Fibroblast of the conjunctiva (primary cell): Measurements from ENCODE around the gene MAP3K5.
"Not testable (repeated sequence)": the region's sequence is repeated elsewhere in the genome, so short reads cannot be mapped to it uniquely, and the experiment has no call there.

ENCODE experiments used
- DNase-seq: peaks from one replicate; pipeline ENCODE4 v3.0.0-alpha.2; 2010; ENCODE audit warnings: low read depth

The MAP3K5 gene

DNA sequence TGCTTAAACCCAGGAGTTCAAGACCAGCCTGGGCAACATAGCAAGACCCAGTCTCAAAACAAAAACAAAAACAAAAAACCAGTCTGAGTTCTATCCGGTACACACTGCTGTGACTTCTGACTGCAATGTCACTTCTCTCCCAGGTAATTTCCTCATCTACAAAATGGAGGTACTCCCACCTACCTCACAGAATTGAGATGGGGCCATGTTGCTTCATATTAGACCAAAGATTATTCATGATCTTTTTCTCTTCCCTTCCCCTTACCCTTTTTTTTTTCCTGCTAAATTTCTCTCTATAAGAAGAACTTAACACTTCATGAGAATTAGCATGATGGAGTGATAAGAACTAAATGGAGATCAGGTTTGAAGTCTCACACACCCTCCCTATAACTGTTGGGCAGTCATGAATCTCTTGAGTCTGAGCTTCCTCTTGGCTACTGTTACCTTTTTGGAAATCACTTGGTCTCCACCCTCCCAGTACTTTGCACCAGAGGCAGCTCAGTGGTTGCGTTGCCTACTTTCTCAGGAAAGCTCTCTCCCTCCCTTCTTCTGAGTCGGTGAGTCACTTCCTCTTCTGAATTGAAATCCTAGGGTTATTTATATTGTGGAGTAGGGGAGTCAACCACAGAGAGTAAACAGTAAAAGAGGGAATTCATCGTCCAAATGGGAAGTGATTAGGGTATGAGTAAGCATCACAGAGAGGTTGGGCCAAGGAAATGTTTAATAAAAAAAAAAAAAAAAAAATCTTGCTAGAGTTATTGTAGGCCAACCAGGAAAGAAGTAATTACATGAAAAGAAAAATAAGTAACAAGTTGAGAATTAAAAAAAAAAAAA, 182.2 kb downstream of the MAP3K5 start:
- peak; percentile 94 for DNase-seq

DNA sequence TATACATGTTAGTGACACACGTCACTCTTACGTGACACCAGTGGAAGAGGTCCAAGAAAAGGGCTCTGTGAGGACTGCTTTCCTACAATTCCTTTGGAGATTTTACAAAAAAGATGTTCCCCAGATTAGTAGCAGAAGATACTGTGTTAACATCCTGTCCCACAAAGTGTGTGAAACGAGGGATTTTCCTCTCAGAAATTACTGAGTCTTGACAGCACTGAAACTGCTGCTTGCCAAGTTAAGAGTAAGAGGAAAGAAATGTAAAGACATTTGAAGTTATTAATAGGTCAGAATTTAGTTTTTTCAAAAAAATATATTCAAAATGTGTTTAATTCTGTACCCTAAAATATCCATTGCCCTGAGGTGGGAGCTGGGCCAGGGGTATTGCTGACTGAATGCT, 183.3 kb downstream of the MAP3K5 start:
- DNase-seq, result no peak

DNA sequence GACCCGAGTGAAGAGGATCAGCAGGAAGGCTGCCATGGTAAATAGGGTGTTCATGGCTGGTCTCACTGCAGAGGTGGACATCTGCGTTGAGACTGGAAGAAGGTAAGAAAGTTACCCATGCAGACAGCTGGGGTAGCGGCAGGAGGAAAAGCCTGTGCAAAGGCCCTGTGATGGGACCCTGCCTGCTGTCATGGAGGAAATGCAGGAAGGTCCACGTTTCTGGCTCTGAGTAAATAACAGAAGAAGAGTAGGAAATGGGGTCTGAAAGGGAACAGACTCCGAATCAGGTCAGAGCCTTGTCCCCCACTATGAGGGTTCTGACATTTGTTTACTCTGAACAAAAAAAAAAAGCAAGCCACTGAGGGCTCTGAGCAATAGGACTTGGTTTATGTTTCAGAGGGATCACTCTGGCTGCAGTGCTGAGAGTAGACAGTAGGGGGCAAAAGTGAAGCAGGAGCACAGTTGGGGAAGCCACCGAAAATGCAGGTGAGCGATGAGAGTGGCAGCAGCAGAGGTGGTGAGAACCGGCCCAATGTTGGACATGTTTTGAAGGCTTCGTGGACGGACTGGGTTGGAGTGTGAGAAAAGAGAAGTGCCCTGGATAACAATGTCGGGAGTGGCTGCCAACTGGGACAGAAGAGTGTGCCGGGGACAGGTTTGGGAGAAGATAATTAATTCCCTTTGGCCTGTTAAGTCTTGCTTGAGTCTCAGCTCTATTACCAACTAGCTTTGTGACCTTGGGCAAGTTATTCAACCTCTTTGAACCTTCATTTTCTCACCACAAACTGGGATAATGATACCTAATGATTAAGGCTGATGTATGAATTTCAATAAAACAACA, 184.1 kb downstream of the MAP3K5 start:
- DNase-seq, result no peak

DNA sequence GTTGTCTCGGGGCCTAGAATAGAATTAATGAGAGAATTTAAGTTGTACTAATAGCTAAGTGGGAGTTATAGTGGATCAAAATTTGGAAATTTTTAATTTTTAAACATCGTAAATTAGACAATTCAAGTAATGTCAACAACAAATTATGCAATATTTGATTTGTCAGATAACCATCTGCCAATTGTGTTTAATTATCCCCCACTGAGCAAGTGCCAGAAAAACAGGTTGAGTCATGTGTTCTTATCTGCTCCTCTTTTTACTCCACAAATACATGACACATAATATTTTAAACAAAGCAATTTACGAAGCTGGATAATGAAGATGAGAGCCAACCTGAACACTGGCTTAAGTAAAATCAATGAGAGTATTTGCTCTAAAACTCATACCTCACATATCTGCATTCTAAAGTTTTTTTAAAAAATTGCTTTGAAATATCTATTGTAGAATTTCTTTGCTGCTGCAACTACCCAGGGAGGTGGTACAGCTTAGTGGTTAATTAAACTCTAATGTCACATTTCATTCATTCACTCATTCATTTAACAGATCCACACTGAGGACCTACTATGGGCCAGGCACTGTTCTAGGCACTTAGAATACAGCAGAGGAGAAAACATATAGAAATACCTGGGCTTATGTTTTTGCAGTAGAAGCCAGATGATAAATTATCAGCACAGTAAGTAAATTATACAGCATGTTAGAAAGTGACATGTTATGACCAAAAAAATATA, 184.9 kb downstream of the MAP3K5 start:
- DNase-seq, result no peak

DNA sequence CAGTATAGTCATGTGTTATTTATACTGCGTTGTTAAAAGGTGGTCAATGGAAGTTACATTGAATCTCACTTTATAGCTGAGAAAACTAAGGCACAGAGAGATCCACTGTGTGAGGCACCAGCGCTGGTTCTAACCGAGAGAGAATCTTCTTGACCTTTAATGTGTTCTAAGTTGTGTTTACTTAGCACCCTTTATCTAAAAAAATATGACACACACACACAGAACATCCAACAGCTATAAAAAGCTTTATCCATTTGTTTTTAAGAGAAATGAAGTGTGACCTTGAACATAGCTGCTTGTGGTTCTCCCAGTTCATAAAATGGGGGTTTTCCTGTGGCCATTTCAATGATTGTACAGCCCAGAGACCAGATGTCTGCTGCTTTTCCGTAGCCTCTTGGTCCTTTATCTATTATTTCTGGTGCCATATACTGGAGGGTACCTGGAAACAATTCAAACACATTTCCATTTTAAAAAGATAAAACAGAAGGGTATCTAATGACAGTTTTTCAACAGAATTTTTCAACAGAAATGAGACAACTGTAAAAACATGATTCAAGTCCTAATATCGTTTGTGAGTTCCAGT, 187.3 kb downstream of the MAP3K5 start:
- no peak for DNase-seq

DNA sequence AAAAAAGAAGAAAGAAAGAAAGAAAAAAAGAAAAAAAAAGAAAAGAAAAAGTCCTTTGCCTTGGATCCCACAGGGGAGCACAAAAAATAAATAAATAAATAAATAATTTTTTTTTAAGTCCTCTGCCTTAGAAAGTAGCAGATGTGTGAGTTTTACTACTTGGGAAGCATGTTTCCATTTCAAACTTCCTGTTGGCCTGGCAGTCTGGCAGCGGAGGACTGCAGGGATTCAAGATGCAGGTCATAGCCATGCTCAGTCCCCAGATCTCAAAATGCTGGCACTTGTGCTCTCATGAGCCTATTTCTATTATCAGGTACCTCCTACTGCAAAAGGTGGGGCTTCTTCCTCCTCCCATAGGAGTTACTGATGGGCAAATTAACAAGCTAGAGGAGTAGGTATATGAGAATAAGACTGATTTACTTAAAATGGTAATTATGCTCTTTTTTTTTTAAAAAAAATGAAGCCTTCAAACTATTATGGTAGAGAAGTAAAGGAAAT, 187.9 kb downstream of the MAP3K5 start:
- no peak for DNase-seq

DNA sequence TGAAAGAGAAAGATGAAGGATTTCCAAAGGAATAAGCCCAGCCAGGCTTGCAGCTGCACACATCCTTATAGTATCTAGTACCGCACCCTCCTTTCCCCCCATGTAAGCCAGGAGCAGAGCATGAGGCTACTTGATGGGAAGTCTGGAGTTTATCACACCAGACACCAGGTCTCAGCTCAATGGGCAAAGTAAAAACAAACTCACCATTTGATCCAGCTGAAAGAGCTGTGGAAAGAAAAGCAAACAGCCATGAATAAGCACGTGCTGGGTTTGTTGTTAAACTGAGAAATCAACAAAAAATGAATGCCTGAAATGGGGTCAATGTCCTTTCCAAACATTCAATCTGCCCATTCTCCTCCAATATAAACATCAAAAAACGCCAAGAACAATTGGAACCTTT, 191.5 kb downstream of the MAP3K5 start:
- DNase-seq, result no peak

DNA sequence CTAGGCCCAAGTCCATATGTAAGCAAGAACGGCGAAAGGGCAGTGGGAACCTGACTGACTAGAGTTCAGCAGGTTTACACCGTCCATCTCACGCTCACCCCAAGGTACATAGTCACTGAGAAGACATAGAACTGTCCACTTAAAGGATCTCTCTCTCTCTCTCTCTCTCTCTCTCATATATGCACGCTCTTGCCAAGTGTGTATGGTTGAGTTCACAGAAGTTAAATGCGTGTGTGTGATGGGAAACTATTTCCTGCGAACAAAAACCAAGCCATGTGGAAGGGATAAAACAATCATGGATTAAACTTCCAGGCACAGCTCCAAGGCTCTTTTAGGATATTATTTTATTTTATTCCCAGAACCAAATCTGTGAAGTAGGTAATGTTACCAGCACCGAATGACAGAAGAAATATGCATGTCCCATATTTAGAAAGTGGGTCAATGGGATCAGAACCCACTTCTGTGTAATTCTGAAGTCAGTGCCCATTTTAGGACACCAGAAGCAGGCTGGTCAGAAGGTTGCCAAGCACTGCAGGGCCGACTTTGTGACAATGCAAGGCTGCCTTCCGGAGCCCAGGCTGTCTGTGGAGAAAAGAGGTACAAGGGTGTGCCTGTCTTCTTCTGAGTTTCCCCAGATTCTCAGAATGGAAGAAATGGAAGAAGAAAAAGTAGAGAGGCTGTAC, 192.8 kb downstream of the MAP3K5 start:
- DNase-seq, result no peak

DNA sequence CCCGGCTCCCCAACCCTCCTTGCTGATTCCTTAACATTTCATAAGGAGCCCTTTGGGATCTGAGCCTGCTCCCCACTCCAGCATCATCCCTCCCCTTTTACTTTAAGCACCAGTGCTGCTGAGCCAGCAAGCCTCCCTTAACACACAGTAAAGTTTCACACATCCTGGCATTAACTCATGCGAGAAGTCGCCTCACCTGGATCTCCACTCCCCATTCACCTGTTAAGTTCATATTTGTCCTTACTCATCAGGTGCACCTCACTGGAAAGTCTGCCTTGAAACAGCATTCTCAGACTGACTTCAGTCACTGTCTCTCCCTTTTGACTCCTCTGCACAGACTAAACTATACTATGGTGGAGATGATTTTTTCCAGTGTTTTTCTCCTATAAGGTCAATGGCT, 194.2 kb downstream of the MAP3K5 start:
- no peak for DNase-seq

DNA sequence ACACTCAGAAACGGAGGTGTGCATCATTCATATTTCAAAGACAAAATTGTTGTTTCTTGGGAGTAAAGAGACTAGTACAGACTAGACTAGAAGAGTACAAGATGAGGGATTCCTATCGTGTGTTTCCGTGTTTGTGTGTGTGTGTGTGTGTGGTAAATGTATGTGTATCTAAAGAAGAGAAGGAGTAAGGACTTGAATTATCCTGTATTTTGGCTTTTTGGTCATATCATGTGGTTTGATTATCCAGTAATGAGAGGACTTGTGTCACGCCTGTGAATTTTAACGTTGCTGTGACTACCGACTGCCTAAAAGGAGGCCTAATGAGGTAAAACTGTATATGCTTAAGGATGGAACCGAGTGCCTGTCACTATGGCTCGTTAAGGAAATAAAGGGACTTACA, 197.6 kb downstream of the MAP3K5 start:
- no peak for DNase-seq

DNA sequence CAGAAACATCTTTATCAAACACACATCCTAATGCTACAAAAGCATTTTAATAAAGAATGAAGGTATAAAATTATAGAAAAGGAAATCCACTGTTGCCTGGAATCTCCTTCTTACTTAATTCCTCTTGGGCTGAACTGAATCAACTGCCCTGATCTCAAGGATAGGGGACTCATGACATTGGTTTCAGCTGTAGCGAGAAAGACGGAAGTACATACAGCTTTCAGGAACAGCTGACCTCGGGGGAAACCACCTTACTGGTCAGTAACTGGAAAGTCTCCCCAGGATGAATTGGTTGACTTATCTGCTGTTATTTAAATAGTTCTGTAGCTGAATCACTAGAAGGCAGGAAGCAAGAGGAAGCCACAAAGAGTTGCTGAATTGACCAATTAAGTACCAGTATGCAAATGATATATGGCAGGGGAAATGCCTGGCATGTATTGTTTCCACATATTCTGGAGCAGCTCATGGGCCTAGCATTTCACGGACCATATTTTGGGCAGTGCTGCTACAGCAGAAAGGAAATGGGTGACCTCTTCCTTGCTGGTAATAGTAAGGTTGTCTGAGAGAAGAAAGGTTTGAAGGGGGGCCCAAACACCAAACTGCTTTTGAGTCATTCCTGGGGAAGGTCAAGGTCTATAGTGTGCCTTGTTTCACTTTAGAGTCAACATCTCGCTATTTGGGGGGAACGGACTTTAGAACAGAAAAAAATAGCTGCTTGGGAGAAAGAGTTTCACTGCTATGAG, 198.4 kb downstream of the MAP3K5 start:
- peak; percentile 80 for DNase-seq

DNA sequence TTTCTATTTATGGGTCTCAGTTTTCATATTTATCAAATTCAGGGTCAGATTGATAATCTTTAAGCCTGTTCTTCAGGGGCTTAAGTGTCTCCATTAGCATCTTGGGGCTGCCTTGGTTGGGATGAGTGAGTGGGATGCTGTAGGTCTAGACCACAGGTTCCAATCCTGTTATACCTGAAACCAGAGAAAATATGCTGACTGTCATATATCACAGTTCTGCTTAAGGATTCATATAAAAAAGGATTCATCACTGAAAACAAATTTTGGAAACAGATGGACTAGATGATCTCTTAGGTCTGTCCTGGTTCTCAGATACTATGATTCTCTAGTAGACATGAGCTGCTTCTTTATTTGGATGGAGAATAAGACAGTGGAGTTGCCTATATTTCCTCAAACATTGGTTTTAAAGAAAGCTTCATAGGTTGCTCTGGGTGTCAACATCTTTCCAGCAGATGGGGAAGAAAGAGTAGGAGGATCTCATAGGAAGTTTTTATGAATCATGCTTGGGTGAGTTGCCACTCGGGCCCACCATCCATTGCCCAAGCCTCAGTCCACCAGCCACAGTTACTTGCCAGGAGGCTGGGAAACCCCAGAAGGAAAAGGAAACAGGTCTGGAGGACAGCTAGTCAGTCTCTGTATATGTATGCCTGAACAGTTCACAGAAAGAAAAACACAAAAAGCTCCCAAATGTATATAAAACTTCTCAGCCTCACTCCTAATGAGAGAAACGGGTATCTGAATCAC, 199.2 kb downstream of the MAP3K5 start:
- no peak for DNase-seq

DNA sequence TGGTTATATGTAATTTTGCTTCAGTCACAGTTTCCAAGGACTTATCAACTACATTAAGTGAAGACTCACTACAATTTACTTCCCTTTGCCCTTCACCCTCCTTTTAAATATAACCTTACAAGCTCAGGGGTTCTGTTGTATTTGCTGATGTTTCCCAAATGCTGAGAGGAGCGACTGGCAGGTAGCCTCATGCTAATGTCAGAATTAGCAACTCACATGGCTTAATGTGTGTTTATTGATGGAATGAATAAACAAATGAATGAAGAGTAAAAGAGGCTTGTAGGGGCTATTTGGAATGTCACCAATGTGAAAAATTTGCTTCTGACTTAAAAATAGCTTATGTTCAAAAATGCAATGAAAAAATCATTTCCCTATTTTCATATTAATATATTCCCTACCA, 200.7 kb downstream of the MAP3K5 start:
- DNase-seq, result no peak

DNA sequence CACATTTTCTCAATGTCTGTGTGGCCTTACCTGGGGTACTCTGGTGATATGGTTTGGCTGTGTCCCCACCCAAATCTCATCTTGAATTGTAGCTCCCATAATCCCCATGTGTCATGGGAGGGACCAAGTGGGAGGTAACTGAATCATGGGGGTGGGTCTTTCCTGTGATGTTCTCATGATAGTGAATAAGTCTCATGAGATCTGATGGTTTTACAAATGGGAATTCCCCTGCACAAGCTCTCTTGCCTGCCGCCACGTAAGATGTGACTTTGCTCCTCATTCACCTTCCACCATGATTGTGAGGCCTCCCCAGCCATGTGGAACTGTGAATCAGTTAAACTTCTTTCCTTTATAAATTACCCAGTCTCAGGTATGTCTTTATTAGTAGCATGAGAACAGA, 201.4 kb downstream of the MAP3K5 start:
- DNase-seq, result not testable (repeated sequence)

DNA sequence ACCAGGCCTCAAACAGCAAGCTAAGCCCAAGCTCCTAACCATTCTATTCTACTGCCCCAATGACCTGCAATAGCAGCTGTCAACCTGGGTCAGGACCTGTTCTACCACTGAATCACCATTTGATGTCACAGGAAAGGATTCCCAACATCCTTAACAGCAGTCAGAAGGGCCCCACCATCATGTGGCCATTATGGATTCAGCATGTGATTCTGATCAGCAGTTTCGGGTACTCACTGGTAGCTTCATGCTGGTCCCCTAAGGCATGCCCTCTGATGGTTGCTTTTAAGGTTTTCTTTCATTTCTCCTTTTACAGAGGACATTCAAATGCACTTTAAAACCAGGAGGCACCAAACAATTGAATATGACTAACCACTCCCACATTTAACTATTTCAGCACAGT, 204.8 kb downstream of the MAP3K5 start:
- no peak for DNase-seq

DNA sequence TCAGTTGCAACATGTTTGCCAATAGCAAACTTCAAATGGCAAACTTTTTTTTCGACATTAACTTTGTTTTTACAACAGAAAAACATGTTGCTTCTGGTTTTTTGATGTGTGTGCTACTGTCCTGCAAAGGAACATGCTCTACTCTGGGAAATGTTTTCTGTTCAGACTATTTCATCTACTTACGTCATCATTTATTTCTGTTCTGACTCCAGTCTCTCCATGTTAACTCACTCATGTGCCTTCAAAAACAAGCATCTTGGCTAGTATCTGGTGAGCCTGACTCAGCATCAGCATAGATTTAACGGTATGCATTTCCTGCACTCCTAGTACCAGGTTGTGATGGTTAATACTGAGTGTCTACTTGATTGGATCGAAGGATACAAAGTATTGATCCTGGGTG, 206.0 kb downstream of the MAP3K5 start:
- peak; percentile 87 for DNase-seq

DNA sequence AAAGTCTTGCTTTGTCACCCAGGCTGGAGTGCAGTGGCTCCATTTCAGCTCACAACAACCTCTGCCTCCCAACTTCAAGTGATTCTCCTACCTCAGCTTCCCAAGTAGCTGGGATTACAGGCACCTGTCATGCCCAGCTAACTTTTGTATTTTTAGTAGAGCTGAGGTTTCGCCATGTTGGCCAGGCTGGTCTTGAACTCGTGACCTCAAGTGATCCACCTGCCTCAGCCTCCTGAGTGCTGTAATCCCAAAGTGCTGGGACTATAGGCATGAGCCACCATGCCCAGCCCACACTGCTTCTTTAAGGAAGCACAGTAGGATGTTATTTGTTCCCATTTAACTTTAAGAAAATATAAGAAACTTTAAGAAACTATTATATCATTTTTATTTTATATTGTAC, 206.8 kb downstream of the MAP3K5 start:
- DNase-seq, result not testable (repeated sequence)

DNA sequence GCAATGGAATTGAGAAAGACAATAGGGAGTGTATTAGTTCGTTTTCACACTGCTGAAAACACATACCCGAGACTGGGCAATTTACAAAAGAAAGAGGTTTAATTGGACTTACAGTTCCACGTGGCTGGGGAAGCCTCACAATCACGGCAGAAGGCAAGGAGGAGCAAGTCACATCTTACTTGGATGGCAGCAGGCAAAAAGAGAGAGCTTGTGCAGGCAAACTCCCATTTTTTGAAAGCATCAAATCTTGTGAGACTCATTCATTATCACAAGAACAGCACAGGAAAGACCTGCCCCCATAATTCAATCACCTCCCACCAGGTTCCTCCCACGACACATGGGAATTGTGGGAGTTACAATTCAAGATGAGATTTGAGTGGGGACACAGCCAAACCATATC, 208.0 kb downstream of the MAP3K5 start:
- DNase-seq, result not testable (repeated sequence)

DNA sequence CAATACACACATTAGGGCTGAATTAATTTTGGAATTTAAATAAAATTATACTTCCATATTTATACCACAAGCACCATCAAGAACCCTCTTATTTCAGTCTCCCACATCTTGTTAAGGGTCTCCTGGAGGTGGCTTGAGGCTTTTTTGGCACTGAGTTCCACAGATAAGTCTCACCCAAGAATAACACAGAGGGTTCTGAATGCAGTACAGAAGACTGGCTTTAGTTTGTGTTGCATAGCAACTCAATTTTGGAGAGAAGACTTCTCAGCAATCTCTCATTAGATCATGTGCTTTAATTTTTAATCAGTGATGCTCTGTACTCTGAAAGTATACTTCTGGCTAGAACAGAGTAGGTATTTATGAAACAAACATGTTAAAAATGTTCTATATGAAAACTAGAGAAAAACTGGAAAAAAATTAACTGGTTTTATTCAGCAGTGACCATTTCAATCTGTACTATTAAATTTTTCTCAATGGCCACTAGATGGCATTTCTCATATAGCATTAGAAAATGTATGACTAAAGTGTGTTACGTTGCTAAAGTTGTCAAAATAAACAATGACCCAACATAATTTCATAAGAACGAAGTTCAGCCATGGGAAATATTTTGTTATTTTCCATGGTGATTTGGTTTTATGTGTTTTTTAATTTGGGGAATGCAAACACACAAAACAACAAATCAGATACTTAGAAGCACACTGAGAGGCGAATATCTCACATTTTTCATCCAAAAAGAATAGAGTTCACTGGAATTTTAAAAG, 209.4 kb downstream of the MAP3K5 start:
- DNase-seq, result peak; percentile 84
